Neural crest cell (in vitro differentiated cells): ENCODE results near the gene DUSP16. TPM values are rescaled to one million over a fixed set of nuclear protein-coding genes. Genes with fewer than 3 reads are reported as not detected.

Source experiments
- DNase-seq: peaks from one replicate; pipeline ENCODE4 v3.0.0; 2021; ENCODE audit warnings: low read depth, mixed read lengths, low spot score
- H3K27ac Mint-ChIP-seq: one replicate; pipeline ENCODE4 v1.8.0; 2021; ENCODE audit warnings: mild to moderate bottlenecking, mixed read lengths; ENCODE audit not compliant: unreplicated experiment
- H3K27me3 Mint-ChIP-seq: 2 replicates; pipeline ENCODE4 v1.8.0; 2021; ENCODE audit warnings: low read depth, mild to moderate bottlenecking, mixed read lengths
- H3K36me3 Mint-ChIP-seq: 2 replicates; pipeline ENCODE4 v1.8.0; 2021; ENCODE audit warnings: low read depth, mild to moderate bottlenecking, mixed read lengths
- H3K4me1 Mint-ChIP-seq: 2 replicates; pipeline ENCODE4 v1.8.0; 2021; ENCODE audit warnings: mixed read lengths
- H3K4me3 Mint-ChIP-seq: one replicate; pipeline ENCODE4 v1.8.0; 2021; ENCODE audit warnings: mild to moderate bottlenecking, mixed read lengths
- H3K9me3 Mint-ChIP-seq: 2 replicates; pipeline ENCODE4 v1.8.0; 2021; ENCODE audit warnings: mixed read lengths
- total RNA-seq: library from RNA; stranded (reverse); gene quantifications from 2 replicates; pipeline ENCODE4 v1.2.1, GENCODE V29; 2021
- TF ChIP-seq, protein P1 (sequence below): fragments of 200-600 bp; sonication (generic); conservative IDR thresholded peaks from 2 replicates; pipeline ENCODE4 v1.5.0; 2021; ENCODE audit warnings: antibody characterized with exemption, mild to moderate bottlenecking

DUSP16 gene
- total RNA-seq, 1 donor from 2014 or later: 30.8 TPM

DNA sequence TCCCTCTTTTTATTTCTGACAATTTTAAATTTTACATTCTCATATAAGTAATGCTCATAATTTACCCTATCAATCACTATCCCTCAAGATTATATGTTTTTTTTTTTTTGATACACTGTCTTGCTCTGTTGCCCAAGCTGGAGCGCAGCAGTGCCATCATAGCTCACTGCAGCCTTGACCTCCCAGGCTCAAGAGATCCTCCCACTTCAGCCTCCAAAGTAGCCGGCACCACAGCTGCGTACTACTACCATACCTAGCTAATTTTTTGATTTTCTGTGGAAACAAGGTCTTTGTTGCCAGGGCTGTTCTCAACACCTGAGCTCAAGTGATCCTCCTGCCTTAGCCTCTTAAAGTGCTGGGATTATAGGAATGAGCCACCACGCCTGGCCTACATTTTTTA is 4.4 kb downstream of the DUSP16 start:
- TF ChIP-seq, protein P1, sequence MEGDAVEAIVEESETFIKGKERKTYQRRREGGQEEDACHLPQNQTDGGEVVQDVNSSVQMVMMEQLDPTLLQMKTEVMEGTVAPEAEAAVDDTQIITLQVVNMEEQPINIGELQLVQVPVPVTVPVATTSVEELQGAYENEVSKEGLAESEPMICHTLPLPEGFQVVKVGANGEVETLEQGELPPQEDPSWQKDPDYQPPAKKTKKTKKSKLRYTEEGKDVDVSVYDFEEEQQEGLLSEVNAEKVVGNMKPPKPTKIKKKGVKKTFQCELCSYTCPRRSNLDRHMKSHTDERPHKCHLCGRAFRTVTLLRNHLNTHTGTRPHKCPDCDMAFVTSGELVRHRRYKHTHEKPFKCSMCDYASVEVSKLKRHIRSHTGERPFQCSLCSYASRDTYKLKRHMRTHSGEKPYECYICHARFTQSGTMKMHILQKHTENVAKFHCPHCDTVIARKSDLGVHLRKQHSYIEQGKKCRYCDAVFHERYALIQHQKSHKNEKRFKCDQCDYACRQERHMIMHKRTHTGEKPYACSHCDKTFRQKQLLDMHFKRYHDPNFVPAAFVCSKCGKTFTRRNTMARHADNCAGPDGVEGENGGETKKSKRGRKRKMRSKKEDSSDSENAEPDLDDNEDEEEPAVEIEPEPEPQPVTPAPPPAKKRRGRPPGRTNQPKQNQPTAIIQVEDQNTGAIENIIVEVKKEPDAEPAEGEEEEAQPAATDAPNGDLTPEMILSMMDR: no peak
- H3K36me3 Mint-ChIP-seq: peaks cover 3% of the 10 kb centered on the region
- H3K9me3 Mint-ChIP-seq: no peaks in the 10 kb centered on the region
- no peak for DNase-seq
- peaks cover 44% of the 10 kb centered on the region for H3K4me1 Mint-ChIP-seq
- H3K27ac Mint-ChIP-seq: no peak overlapping the region
- peak overlapping the region; percentile 66 for H3K4me3 Mint-ChIP-seq
- H3K27me3 Mint-ChIP-seq: no peaks in the 10 kb centered on the region

DNA sequence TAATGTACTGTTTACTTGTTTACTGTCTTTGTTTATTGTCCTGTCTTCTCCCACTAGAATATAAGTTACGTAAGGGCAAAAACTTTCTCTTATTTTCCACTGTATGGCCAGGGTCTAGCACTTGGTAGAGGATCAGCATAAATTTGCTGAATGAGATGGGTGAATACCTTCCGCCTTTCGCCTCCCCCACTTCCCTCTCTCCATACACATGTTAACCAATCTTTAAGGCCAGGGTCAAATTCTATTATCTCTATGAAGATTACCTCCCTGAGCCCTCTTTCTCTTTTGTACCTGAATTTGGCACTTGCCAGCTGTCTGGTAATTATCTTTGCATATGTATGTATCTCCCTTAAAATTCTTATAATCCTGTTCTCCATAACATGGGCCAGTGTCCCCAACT is 4.9 kb downstream of the DUSP16 start:
- no peak overlapping the region for H3K27ac Mint-ChIP-seq
- no peak for DNase-seq
- peak overlapping the region; percentile 36 for H3K4me3 Mint-ChIP-seq
- peaks cover 3% of the 10 kb centered on the region for H3K36me3 Mint-ChIP-seq
- H3K27me3 Mint-ChIP-seq: no peaks in the 10 kb centered on the region
- H3K9me3 Mint-ChIP-seq: no peaks in the 10 kb centered on the region
- TF ChIP-seq, protein P1: no peak
- H3K4me1 Mint-ChIP-seq: peaks cover 40% of the 10 kb centered on the region

DNA sequence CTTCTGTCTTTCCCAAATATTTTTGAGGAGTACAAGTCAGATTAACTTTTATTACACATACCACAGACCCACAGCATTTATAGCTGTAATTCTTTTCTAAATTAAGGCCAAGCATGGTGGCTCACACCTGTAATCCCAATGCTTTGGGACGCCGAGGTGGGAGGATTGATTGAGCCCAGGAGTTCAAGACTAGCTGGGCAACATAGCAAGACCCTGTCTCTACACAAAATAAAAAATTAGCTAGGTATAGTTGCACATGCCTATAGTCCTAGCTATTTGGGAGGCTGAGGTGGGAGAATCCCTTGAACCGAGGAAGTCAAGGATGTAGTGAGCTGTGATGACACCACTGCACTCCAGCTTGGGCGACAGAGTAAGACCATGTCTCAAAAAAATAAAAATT is 7.0 kb downstream of the DUSP16 start:
- no peaks in the 10 kb centered on the region for H3K27me3 Mint-ChIP-seq
- peaks cover 3% of the 10 kb centered on the region for H3K36me3 Mint-ChIP-seq
- H3K27ac Mint-ChIP-seq: no peak overlapping the region
- TF ChIP-seq, protein P1: no peak
- DNase-seq: no peak
- H3K4me3 Mint-ChIP-seq: no peak overlapping the region
- peaks cover 32% of the 10 kb centered on the region for H3K4me1 Mint-ChIP-seq
- no peaks in the 10 kb centered on the region for H3K9me3 Mint-ChIP-seq

DNA sequence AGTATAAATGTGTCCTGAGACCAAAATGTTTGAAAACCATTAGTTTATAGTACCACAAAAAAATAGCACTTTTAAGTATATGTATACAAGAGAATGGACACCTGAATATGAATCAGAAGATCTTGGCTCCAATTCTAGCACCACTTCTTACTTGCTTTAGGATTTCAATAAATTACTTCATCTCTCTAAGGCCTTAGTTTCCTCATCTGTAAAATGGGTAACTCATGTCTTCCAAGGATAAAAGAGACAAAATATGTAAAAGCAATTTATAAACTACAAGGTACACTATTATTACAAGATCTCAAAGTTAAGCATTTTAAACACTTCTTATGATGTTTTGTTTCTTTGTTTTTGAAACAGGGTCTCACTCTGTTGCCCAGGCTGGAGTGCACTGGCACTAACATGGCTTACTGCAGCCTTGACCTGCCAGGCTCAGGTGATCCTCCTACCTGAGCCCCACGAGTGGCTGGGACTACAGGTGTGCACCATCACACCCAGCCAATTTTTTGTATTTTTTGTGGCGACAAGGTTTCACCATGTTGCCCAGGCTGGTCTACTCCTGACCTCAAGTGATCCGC is 9.4 kb downstream of the DUSP16 start:
- Mint-ChIP-seq H3K4me1 (peaks cover 28% of the 10 kb centered on the region), H3K4me3 (no peak overlapping the region), H3K27ac (no peak overlapping the region), H3K9me3 (no peaks in the 10 kb centered on the region), H3K36me3 (peaks cover 3% of the 10 kb centered on the region), H3K27me3 (no peaks in the 10 kb centered on the region)
- TF ChIP-seq, protein P1: no peak
- no peak for DNase-seq

DNA sequence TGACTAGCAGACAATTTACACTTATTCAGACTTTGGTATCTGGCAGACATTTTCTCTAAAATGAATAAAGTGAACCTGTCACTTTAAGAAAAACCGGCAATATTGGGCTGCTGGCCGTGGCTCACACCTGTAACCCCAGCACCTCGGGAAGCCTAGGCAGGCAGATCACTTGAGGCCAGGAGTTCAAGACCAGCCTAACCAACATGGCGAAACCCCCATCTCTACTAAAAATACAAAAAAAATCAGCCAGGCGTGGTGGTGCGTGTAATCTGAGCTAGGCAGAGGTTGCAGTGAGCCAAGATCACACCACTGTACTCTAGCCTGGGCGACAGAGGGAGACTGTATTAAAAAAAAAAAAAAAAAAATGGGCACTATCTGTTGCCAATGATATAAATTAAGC is 11.5 kb downstream of the DUSP16 start:
- Mint-ChIP-seq H3K9me3 (no peaks in the 10 kb centered on the region), H3K27me3 (no peaks in the 10 kb centered on the region), H3K4me3 (no peak overlapping the region), H3K4me1 (peaks cover 17% of the 10 kb centered on the region), H3K36me3 (peaks cover 3% of the 10 kb centered on the region), H3K27ac (no peak overlapping the region)
- TF ChIP-seq, protein P1: no peak
- no peak for DNase-seq
